ENCODE data around the gene GALNTL6. TPM values are rescaled to one million over a fixed set of nuclear protein-coding genes. Genes with fewer than 3 reads are reported as not detected.
A peak's percentile ranks its signal among the peaks of the same experiment; 100 is the strongest.

The GALNTL6 gene
- total RNA-seq, 1 donor, result not detected

GRCh38 chr4:172707622-172708021 lies 894.4 kb downstream of the GALNTL6 start:
- DNase-seq (ENCODE audit: low read depth), result no peak
- H3K4me3 ChIP-seq (ENCODE audit: low read depth, low read length), result no peak overlapping the region
- TF ChIP-seq CTCF (IDR thresholded peaks at IDR 0.05; ENCODE audit: insufficient read depth, low read length), result no peak

GRCh38 chr4:172708184-172708583 lies 895.0 kb downstream of the GALNTL6 start:
- no peak for TF ChIP-seq CTCF (IDR thresholded peaks at IDR 0.05; ENCODE audit: insufficient read depth, low read length)

GRCh38 chr4:172709376-172709775 lies 896.2 kb downstream of the GALNTL6 start:
- no peak for DNase-seq (ENCODE audit: low read depth)
- H3K4me3 ChIP-seq (ENCODE audit: low read depth, low read length), result no peak overlapping the region
- no peak for TF ChIP-seq CTCF (IDR thresholded peaks at IDR 0.05; ENCODE audit: insufficient read depth, low read length)

More at GRCh38 chr4:172708184-172708583, 895.0 kb downstream of the GALNTL6 start:
- H3K4me3 ChIP-seq (ENCODE audit: low read depth, low read length), result no peak overlapping the region
- DNase-seq (ENCODE audit: low read depth), result no peak

GRCh38 chr4:172716291-172716690 lies 903.1 kb downstream of the GALNTL6 start:
- DNase-seq (ENCODE audit: low read depth), result no peak
- no peak for TF ChIP-seq CTCF (IDR thresholded peaks at IDR 0.05; ENCODE audit: insufficient read depth, low read length)
- no peak overlapping the region for H3K4me3 ChIP-seq (ENCODE audit: low read depth, low read length)

- no peak for DNase-seq (ENCODE audit: low read depth)
- no peak for TF ChIP-seq CTCF (IDR thresholded peaks at IDR 0.05; ENCODE audit: insufficient read depth, low read length)
- no peak overlapping the region for H3K4me3 ChIP-seq (ENCODE audit: low read depth, low read length)
These were observed 908.5 kb downstream of the GALNTL6 start for GRCh38 chr4:172721659-172722058.

GRCh38 chr4:172725581-172725980 lies 912.4 kb downstream of the GALNTL6 start:
- no peak overlapping the region for H3K4me3 ChIP-seq (ENCODE audit: low read depth, low read length)
- no peak for TF ChIP-seq CTCF (IDR thresholded peaks at IDR 0.05; ENCODE audit: insufficient read depth, low read length)
- DNase-seq (ENCODE audit: low read depth), result peak; percentile 41

- H3K4me3 ChIP-seq (ENCODE audit: low read depth, low read length), result no peak overlapping the region
- TF ChIP-seq CTCF (IDR thresholded peaks at IDR 0.05; ENCODE audit: insufficient read depth, low read length), result no peak
- DNase-seq (ENCODE audit: low read depth), result no peak
These were observed 912.8 kb downstream of the GALNTL6 start for GRCh38 chr4:172726001-172726423.
